ENCODE measurements around the gene NAV2.

The NAV2 gene

GRCh38 chr11:19735157-19735908 lies 22.7 kb downstream of the NAV2 start:
- Histone ChIP-seq H3K27ac (ENCODE audit: insufficient read depth in 1 of 2, low read depth in 1 of 2, low read length in 2 of 2, poor library complexity in 1 of 2, severe bottlenecking in 2 of 2) (no peak overlapping the region), H3K27me3 (replicated peaks in 2 of 5; ENCODE audit: control insufficient read depth in 4 of 5, insufficient read depth in 5 of 5, low read length in 4 of 5) (peaks cover 0 to 2% (median 0%) of the 10 kb centered on the region in 5 experiments), H3K4me1 (ENCODE audit: control extremely low read depth in 1 of 4, control insufficient read depth in 4 of 4, insufficient read depth in 4 of 4, low read length in 3 of 4) (no peaks in the 10 kb centered on the region), H3K4me3 (ENCODE audit: control insufficient read depth in 1 of 7, extremely low read depth in 1 of 7, insufficient read depth in 4 of 7, low read depth in 2 of 7, low read length in 6 of 7) (no peak overlapping the region), H3K36me3 (ENCODE audit: control insufficient read depth in 4 of 4, insufficient read depth in 4 of 4, low read length in 3 of 4) (no peaks in the 10 kb centered on the region), H3K9me3 (ENCODE audit: control extremely low read depth in 1 of 5, control insufficient read depth in 4 of 5, insufficient read depth in 2 of 5, low read depth in 1 of 5, low read length in 4 of 5) (no peaks in the 10 kb centered on the region)
- CTCF ChIA-PET, result interaction anchor here (0.8 to 6.9 kb wide), 16 partner anchors 8 to 664 kb away, joined by 3 to 49 read pairs (median 3); no protein-coding TSS in a partner anchor
- no peak for DNase-seq
- POLR2A ChIA-PET, result no interaction called here
- 95% methylated on average over 7 of the region's 7 CpGs for WGBS (ENCODE audit: insufficient coverage)

DNA sequence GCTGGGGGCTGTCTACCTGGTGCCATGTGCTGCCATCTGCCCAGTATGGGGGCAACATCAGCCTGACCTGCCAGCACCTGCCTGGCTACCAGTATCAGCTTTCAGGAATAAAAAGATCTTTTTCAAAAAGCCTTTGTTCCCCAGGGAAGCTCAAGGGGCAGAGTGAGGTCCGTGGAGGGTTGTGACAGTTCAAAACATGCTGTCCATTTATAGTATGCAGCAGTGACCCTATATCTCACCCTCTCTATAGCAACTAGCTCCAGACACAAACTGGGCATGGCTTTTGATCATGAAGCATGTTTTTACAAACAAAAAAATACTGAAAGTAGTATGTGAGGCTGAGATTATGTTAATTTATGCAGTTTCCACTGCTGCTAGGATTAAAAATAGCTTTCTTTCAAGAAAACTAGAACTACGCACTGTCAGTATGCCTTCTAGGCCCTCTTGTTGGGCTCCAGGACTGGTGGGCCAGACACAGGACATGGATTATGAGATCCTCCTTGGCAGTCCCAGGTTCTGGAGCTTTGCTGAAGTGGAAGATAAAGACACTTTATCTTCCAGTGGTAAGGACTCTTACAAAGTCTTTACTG lies 23.4 kb downstream of the NAV2 start:
- CTCF ChIA-PET, result interaction anchor here (0.8 to 6.9 kb wide), 15 partner anchors 9 to 665 kb away, joined by 3 to 49 read pairs (median 3); no protein-coding TSS in a partner anchor
- peaks cover 0 to 2% (median 0%) of the 10 kb centered on the region in 5 experiments for H3K27me3 ChIP-seq (replicated peaks in 2 of 5; ENCODE audit: control insufficient read depth in 4 of 5, insufficient read depth in 5 of 5, low read length in 4 of 5)
- POLR2A ChIA-PET, result no interaction called here
- H3K9me3 ChIP-seq (ENCODE audit: control extremely low read depth in 1 of 5, control insufficient read depth in 4 of 5, insufficient read depth in 2 of 5, low read depth in 1 of 5, low read length in 4 of 5), result no peaks in the 10 kb centered on the region
- no peak overlapping the region for H3K27ac ChIP-seq (ENCODE audit: insufficient read depth in 1 of 2, low read depth in 1 of 2, low read length in 2 of 2, poor library complexity in 1 of 2, severe bottlenecking in 2 of 2)
- H3K36me3 ChIP-seq (ENCODE audit: control insufficient read depth in 4 of 4, insufficient read depth in 4 of 4, low read length in 3 of 4), result no peaks in the 10 kb centered on the region
- 100% methylated on average over 1 of the region's 2 CpGs for WGBS (ENCODE audit: insufficient coverage)
- DNase-seq, result no peak
- no peak overlapping the region for H3K4me3 ChIP-seq (ENCODE audit: control insufficient read depth in 1 of 7, extremely low read depth in 1 of 7, insufficient read depth in 4 of 7, low read depth in 2 of 7, low read length in 6 of 7)
- H3K4me1 ChIP-seq (ENCODE audit: control extremely low read depth in 1 of 4, control insufficient read depth in 4 of 4, insufficient read depth in 4 of 4, low read length in 3 of 4), result no peaks in the 10 kb centered on the region

- H3K4me1 ChIP-seq (ENCODE audit: control extremely low read depth in 1 of 4, control insufficient read depth in 4 of 4, insufficient read depth in 4 of 4, low read length in 3 of 4), result no peaks in the 10 kb centered on the region
- no peak overlapping the region for H3K27ac ChIP-seq (ENCODE audit: insufficient read depth in 1 of 2, low read depth in 1 of 2, low read length in 2 of 2, poor library complexity in 1 of 2, severe bottlenecking in 2 of 2)
- H3K4me3 ChIP-seq (ENCODE audit: control insufficient read depth in 1 of 7, extremely low read depth in 1 of 7, insufficient read depth in 4 of 7, low read depth in 2 of 7, low read length in 6 of 7), result no peak overlapping the region
- no peak for DNase-seq
- CTCF ChIA-PET, result interaction anchor here (1.2 to 6.9 kb wide), 6 partner anchors 12 to 183 kb away, joined by 3 to 49 read pairs (median 3); no protein-coding TSS in a partner anchor
- H3K36me3 ChIP-seq (ENCODE audit: control insufficient read depth in 4 of 4, insufficient read depth in 4 of 4, low read length in 3 of 4), result no peaks in the 10 kb centered on the region
- no peaks in the 10 kb centered on the region for H3K9me3 ChIP-seq (ENCODE audit: control extremely low read depth in 1 of 5, control insufficient read depth in 4 of 5, insufficient read depth in 2 of 5, low read depth in 1 of 5, low read length in 4 of 5)
- POLR2A ChIA-PET, result no interaction called here
- peaks cover 0 to 2% (median 0%) of the 10 kb centered on the region in 5 experiments for H3K27me3 ChIP-seq (replicated peaks in 2 of 5; ENCODE audit: control insufficient read depth in 4 of 5, insufficient read depth in 5 of 5, low read length in 4 of 5)
- WGBS (ENCODE audit: insufficient coverage), result 97% methylated on average over 3 of the region's 3 CpGs
Measured at GRCh38 chr11:19736831-19737230, 24.2 kb downstream of the NAV2 start.

- Histone ChIP-seq H3K9me3 (ENCODE audit: control extremely low read depth in 1 of 5, control insufficient read depth in 4 of 5, insufficient read depth in 2 of 5, low read depth in 1 of 5, low read length in 4 of 5) (no peaks in the 10 kb centered on the region), H3K36me3 (ENCODE audit: control insufficient read depth in 4 of 4, insufficient read depth in 4 of 4, low read length in 3 of 4) (no peaks in the 10 kb centered on the region), H3K27me3 (replicated peaks in 2 of 5; ENCODE audit: control insufficient read depth in 4 of 5, insufficient read depth in 5 of 5, low read length in 4 of 5) (peaks cover 0 to 2% (median 0%) of the 10 kb centered on the region in 5 experiments), H3K4me3 (ENCODE audit: control insufficient read depth in 1 of 7, extremely low read depth in 1 of 7, insufficient read depth in 4 of 7, low read depth in 2 of 7, low read length in 6 of 7) (no peak overlapping the region), H3K27ac (ENCODE audit: insufficient read depth in 1 of 2, low read depth in 1 of 2, low read length in 2 of 2, poor library complexity in 1 of 2, severe bottlenecking in 2 of 2) (no peak overlapping the region), H3K4me1 (ENCODE audit: control extremely low read depth in 1 of 4, control insufficient read depth in 4 of 4, insufficient read depth in 4 of 4, low read length in 3 of 4) (no peaks in the 10 kb centered on the region)
- ChIA-PET POLR2A (interaction anchor here (0.6 kb wide), 1 partner anchor 271 kb away, joined by 9 read pairs; no protein-coding TSS in a partner anchor), CTCF (interaction anchor here (1.2 to 6.9 kb wide), 4 partner anchors 174 to 180 kb away, joined by 3 to 49 read pairs (median 4); no protein-coding TSS in a partner anchor)
- 98% methylated on average over 4 of the region's 4 CpGs for WGBS (ENCODE audit: insufficient coverage)
- no peak for DNase-seq
Measured at GRCh38 chr11:19737575-19737974, 24.9 kb downstream of the NAV2 start.

GRCh38 chr11:19738124-19738523 lies 25.5 kb downstream of the NAV2 start:
- Histone ChIP-seq H3K36me3 (ENCODE audit: control insufficient read depth in 4 of 4, insufficient read depth in 4 of 4, low read length in 3 of 4) (no peaks in the 10 kb centered on the region), H3K27me3 (replicated peaks in 2 of 5; ENCODE audit: control insufficient read depth in 4 of 5, insufficient read depth in 5 of 5, low read length in 4 of 5) (peaks cover 0 to 3% (median 0%) of the 10 kb centered on the region in 5 experiments), H3K4me1 (ENCODE audit: control extremely low read depth in 1 of 4, control insufficient read depth in 4 of 4, insufficient read depth in 4 of 4, low read length in 3 of 4) (no peaks in the 10 kb centered on the region), H3K9me3 (ENCODE audit: control extremely low read depth in 1 of 5, control insufficient read depth in 4 of 5, insufficient read depth in 2 of 5, low read depth in 1 of 5, low read length in 4 of 5) (no peaks in the 10 kb centered on the region), H3K27ac (ENCODE audit: insufficient read depth in 1 of 2, low read depth in 1 of 2, low read length in 2 of 2, poor library complexity in 1 of 2, severe bottlenecking in 2 of 2) (no peak overlapping the region), H3K4me3 (ENCODE audit: control insufficient read depth in 1 of 7, extremely low read depth in 1 of 7, insufficient read depth in 4 of 7, low read depth in 2 of 7, low read length in 6 of 7) (no peak overlapping the region)
- ChIA-PET POLR2A (no interaction called here), CTCF (interaction anchor here (1.2 to 6.9 kb wide), 5 partner anchors 13 to 181 kb away, joined by 3 to 49 read pairs (median 5); no protein-coding TSS in a partner anchor)
- DNase-seq, result no peak
- WGBS (ENCODE audit: insufficient coverage), result 88% methylated on average over 1 of the region's 3 CpGs

GRCh38 chr11:19739872-19740271 lies 27.2 kb downstream of the NAV2 start:
- no peak for DNase-seq
- ChIA-PET CTCF (interaction anchor here (1.3 to 6.9 kb wide), 5 partner anchors 11 to 187 kb away, joined by 3 to 49 read pairs (median 7); no protein-coding TSS in a partner anchor), POLR2A (no interaction called here)
- WGBS (ENCODE audit: insufficient coverage), result 100% methylated on average over 2 of the region's 4 CpGs
- no peak overlapping the region for H3K27ac ChIP-seq (ENCODE audit: insufficient read depth in 1 of 2, low read depth in 1 of 2, low read length in 2 of 2, poor library complexity in 1 of 2, severe bottlenecking in 2 of 2)
- H3K4me3 ChIP-seq (ENCODE audit: control insufficient read depth in 1 of 7, extremely low read depth in 1 of 7, insufficient read depth in 4 of 7, low read depth in 2 of 7, low read length in 6 of 7), result no peak overlapping the region
- no peaks in the 10 kb centered on the region for H3K36me3 ChIP-seq (ENCODE audit: control insufficient read depth in 4 of 4, insufficient read depth in 4 of 4, low read length in 3 of 4)
- H3K9me3 ChIP-seq (ENCODE audit: control extremely low read depth in 1 of 5, control insufficient read depth in 4 of 5, insufficient read depth in 2 of 5, low read depth in 1 of 5, low read length in 4 of 5), result no peaks in the 10 kb centered on the region
- H3K27me3 ChIP-seq (replicated peaks in 2 of 5; ENCODE audit: control insufficient read depth in 4 of 5, insufficient read depth in 5 of 5, low read length in 4 of 5), result peaks cover 0 to 4% (median 0%) of the 10 kb centered on the region in 5 experiments
- H3K4me1 ChIP-seq (ENCODE audit: control extremely low read depth in 1 of 4, control insufficient read depth in 4 of 4, insufficient read depth in 4 of 4, low read length in 3 of 4), result no peaks in the 10 kb centered on the region

DNA sequence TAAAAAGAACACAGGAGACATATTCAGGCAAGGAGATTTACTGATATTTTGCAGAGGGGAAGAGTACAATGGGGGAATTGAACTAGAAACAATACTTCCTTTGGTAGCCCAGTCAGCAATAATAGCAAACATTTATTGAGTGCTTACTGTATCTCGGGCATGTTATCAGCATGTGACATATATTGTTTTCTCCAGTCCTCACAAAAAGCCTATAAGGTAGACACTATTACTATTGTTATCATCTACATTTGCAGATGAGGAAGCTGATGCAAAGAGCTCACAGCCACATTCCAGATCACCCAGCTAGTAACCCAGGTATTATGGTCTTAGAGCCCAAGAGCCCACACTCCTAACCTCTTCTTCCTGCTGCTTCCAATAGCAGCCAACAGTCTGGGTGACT lies 27.9 kb downstream of the NAV2 start:
- Histone ChIP-seq H3K36me3 (ENCODE audit: control insufficient read depth in 4 of 4, insufficient read depth in 4 of 4, low read length in 3 of 4) (no peaks in the 10 kb centered on the region), H3K4me1 (ENCODE audit: control extremely low read depth in 1 of 4, control insufficient read depth in 4 of 4, insufficient read depth in 4 of 4, low read length in 3 of 4) (no peaks in the 10 kb centered on the region), H3K27me3 (replicated peaks in 2 of 5; ENCODE audit: control insufficient read depth in 4 of 5, insufficient read depth in 5 of 5, low read length in 4 of 5) (peaks cover 0 to 4% (median 0%) of the 10 kb centered on the region in 5 experiments), H3K4me3 (ENCODE audit: control insufficient read depth in 1 of 7, extremely low read depth in 1 of 7, insufficient read depth in 4 of 7, low read depth in 2 of 7, low read length in 6 of 7) (no peak overlapping the region), H3K9me3 (ENCODE audit: control extremely low read depth in 1 of 5, control insufficient read depth in 4 of 5, insufficient read depth in 2 of 5, low read depth in 1 of 5, low read length in 4 of 5) (no peaks in the 10 kb centered on the region), H3K27ac (ENCODE audit: insufficient read depth in 1 of 2, low read depth in 1 of 2, low read length in 2 of 2, poor library complexity in 1 of 2, severe bottlenecking in 2 of 2) (no peak overlapping the region)
- DNase-seq, result no peak
- CTCF ChIA-PET, result interaction anchor here (1.3 to 6.9 kb wide), 3 partner anchors 11 to 181 kb away, joined by 7 to 49 read pairs (median 9); no protein-coding TSS in a partner anchor
- POLR2A ChIA-PET, result no interaction called here
- no CpG with 5 or more reads among the region's 1 CpG for WGBS (ENCODE audit: insufficient coverage)
